Astrocyte (in vitro differentiated cells and primary cell): ENCODE results near the gene ARHGEF37.

Source experiments
- CTCF ChIP-seq: IDR thresholded peaks from 2 replicates; pipeline ENCODE4 v1.5.1; 2011; ENCODE audit warnings: low read depth, mild to moderate bottlenecking, inconsistent platforms, low read length, moderate library complexity; ENCODE audit not compliant: insufficient read depth
- EZH2 ChIP-seq: IDR thresholded peaks from 2 replicates; pipeline ENCODE4 v1.6.1; 2012; ENCODE audit warnings: mild to moderate bottlenecking, low read length, inconsistent platforms; ENCODE audit not compliant: insufficient read depth

- TF ChIP-seq EZH2 (no peak), CTCF (no peak)
These were observed at the start of gene ARHGEF37 for GRCh38 chr5:149581192-149581861.
